Cardiac muscle cell (in vitro differentiated cells and primary cell): ENCODE results near the gene MICU2. TPM values are rescaled to one million over a fixed set of nuclear protein-coding genes. Genes with fewer than 3 reads are reported as not detected.

ENCODE experiments used
- DNase-seq, 2 donors: peaks; one replicate each; pipeline versions ENCODE4 v3.0.0 to v3.0.0-alpha.2; 2010 to 2017; ENCODE audit warnings: low read depth in 1 of 2, low spot score in 1 of 2
- H3K27ac ChIP-seq: fragments of 200-600 bp; sonication (generic); 2 replicates; pipeline ENCODE4 v1.5.1; 2016
- H3K27me3 ChIP-seq: fragments of 200-600 bp; sonication (generic); 2 replicates; pipeline ENCODE4 v1.6.0; 2016; ENCODE audit warnings: control low read depth
- H3K36me3 ChIP-seq: fragments of 200-600 bp; sonication (generic); 2 replicates; pipeline ENCODE4 v1.5.1; 2016; ENCODE audit warnings: control low read depth
- H3K4me1 ChIP-seq: fragments of 200-600 bp; sonication (generic); 2 replicates; pipeline ENCODE4 v1.8.1; 2017; ENCODE audit warnings: low read depth, mild to moderate bottlenecking, mixed run types
- H3K4me3 ChIP-seq: fragments of 200-600 bp; sonication (generic); 2 replicates; pipeline ENCODE4 v1.5.1; 2016; ENCODE audit warnings: mild to moderate bottlenecking
- H3K9me3 ChIP-seq: fragments of 200-600 bp; sonication (generic); 2 replicates; pipeline ENCODE4 v1.5.1; 2017; ENCODE audit warnings: low read depth, mild to moderate bottlenecking, control low read depth
- polyA plus RNA-seq: library from polyadenylated mRNA; unstranded; fragments of >200 nt; fragmentation: Nextera tagmentation; extraction: Ambion mirVana; gene quantifications from 2 replicates; pipeline ENCODE4 v1.2.1, GENCODE V29; 2016
- total RNA-seq: library from RNA; depleted of rRNA; stranded (reverse); fragments of >200 nt; gene quantifications from 2 replicates; pipeline ENCODE4 v1.2.3, GENCODE V29; 2016
- TF ChIP-seq, protein P1 (sequence below): IDR thresholded peaks from 2 replicates; pipeline ENCODE4 v1.5.1; 2012; ENCODE audit warnings: low read depth, mild to moderate bottlenecking, low read length

Gene MICU2
- total and polyA plus RNA-seq, 2 experiments from 2014 or later: 75.6 to 111 TPM

DNA sequence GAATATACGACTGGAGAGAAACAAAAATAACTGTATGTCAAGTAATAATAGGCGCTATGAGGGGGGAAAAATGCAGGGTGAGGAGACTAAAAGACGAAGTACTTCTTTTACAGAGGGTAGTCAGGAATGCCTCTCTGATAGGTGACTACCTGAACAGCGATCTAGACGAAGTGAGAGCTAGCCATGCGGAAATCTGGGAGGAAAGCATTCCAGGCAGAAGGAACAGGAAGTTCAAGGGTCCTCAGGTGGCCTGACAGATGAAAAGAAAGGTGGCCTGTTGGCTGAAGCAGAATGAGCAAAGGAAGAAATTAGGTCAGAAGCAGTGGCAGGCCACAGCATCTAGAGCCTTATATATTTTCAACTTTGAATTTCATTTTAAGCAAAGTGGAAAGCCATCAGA is 158.2 kb downstream of the MICU2 start:
- Histone ChIP-seq H3K27me3 (no peaks in the 10 kb centered on the region), H3K4me1 (no peaks in the 10 kb centered on the region), H3K36me3 (no peaks in the 10 kb centered on the region), H3K9me3 (no peaks in the 10 kb centered on the region), H3K27ac (no peak overlapping the region), H3K4me3 (no peak overlapping the region)
- no peak for DNase-seq
- TF ChIP-seq, protein P1, sequence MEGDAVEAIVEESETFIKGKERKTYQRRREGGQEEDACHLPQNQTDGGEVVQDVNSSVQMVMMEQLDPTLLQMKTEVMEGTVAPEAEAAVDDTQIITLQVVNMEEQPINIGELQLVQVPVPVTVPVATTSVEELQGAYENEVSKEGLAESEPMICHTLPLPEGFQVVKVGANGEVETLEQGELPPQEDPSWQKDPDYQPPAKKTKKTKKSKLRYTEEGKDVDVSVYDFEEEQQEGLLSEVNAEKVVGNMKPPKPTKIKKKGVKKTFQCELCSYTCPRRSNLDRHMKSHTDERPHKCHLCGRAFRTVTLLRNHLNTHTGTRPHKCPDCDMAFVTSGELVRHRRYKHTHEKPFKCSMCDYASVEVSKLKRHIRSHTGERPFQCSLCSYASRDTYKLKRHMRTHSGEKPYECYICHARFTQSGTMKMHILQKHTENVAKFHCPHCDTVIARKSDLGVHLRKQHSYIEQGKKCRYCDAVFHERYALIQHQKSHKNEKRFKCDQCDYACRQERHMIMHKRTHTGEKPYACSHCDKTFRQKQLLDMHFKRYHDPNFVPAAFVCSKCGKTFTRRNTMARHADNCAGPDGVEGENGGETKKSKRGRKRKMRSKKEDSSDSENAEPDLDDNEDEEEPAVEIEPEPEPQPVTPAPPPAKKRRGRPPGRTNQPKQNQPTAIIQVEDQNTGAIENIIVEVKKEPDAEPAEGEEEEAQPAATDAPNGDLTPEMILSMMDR: no peak

DNA sequence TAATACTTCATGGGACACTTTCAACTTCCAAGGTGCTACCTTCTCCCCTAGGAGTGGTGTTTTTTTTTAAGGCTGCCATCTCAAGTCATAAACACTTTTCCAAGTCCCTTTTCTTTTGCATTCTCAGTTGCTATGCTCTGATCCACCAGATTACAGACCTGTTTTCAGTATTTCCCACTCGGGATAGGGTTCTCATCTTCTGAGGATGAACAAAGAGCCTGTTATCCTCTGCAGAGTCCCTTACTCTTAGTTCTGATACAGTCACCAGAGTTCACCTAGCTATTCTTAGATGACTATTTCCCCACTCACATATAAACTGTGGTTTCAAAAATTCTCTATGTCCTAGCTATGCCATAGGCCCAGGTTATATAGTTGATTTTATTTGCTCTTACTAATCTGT is 160.8 kb downstream of the MICU2 start:
- TF ChIP-seq, protein P1: no peak

More for the DNA sequence above, 160.8 kb downstream of the MICU2 start:
- Histone ChIP-seq H3K9me3 (no peaks in the 10 kb centered on the region), H3K27ac (no peak overlapping the region), H3K27me3 (no peaks in the 10 kb centered on the region), H3K4me3 (no peak overlapping the region), H3K4me1 (no peaks in the 10 kb centered on the region), H3K36me3 (no peaks in the 10 kb centered on the region)
- DNase-seq: no peak

Other genes starting within 250 kb of the MICU2 start
- gene ZDHHC20, start 144.9 kb downstream of the MICU2 start, total RNA-seq: 36.1 and 38.5 TPM in 2 replicates
- 27.9 and 28.8 TPM in 2 replicates for gene ZDHHC20, start 144.9 kb downstream of the MICU2 start, polyA plus RNA-seq
- 6.5 and 8.9 TPM in 2 replicates for gene FGF9, start 66.9 kb upstream of the MICU2 start, total RNA-seq
- gene FGF9, start 66.9 kb upstream of the MICU2 start, polyA plus RNA-seq: 12.6 and 18.4 TPM in 2 replicates